IMR-90 (cell line): ENCODE data around the gene ZNF761.

Experiments used
- CHD1 ChIP-seq: IDR thresholded peaks from 2 replicates; pipeline ENCODE4 v1.6.1; 2012; ENCODE audit warnings: low read depth, low read length, improper control_type of control experiment
- CTCF ChIP-seq: conservative IDR thresholded peaks from 2 replicates; pipeline ENCODE4 v1.5.1; 2012; ENCODE audit warnings: mild to moderate bottlenecking, low read depth, low read length, improper control_type of control experiment
- NFE2L2 ChIP-seq: fragments of 150-350 bp; IDR thresholded peaks from 2 replicates; pipeline ENCODE4 v1.6.1; 2016; ENCODE audit warnings: low read depth, mild to moderate bottlenecking, low read length
- POLR2A ChIP-seq: IDR thresholded peaks from 2 replicates; pipeline ENCODE4 v1.6.1; 2012; ENCODE audit warnings: mild to moderate bottlenecking, low read depth, low read length
- RAD21 ChIP-seq: IDR thresholded peaks from 2 replicates; pipeline ENCODE4 v1.6.1; 2012; ENCODE audit warnings: low read length, improper control_type of control experiment
- RCOR1 ChIP-seq: IDR thresholded peaks from 2 replicates; pipeline ENCODE4 v1.6.1; 2012; ENCODE audit warnings: mild to moderate bottlenecking, low read length, improper control_type of control experiment; ENCODE audit not compliant: insufficient replicate concordance
- RFX5 ChIP-seq: IDR thresholded peaks from 2 replicates; pipeline ENCODE4 v1.8.0; 2012; ENCODE audit warnings: low read depth, mild to moderate bottlenecking, low read length, moderate library complexity
- SMC3 ChIP-seq: fragments of 150-350 bp; IDR thresholded peaks from 2 replicates; pipeline ENCODE4 v1.6.1; 2016; ENCODE audit warnings: low read depth, mild to moderate bottlenecking, antibody characterized with exemption, low read length, moderate library complexity
- USF2 ChIP-seq: fragments of 150-350 bp; IDR thresholded peaks from 2 replicates; pipeline ENCODE4 v1.6.1; 2017; ENCODE audit warnings: mild to moderate bottlenecking, antibody characterized with exemption, low read length, low read depth

GRCh38 chr19:53485046-53486004, 53.5 kb downstream of the ZNF761 start:
- no peak for TF ChIP-seq CTCF
- TF ChIP-seq RCOR1 = no peak
- no peak for TF ChIP-seq POLR2A
- no peak for TF ChIP-seq CHD1
- no peak for TF ChIP-seq RAD21
- TF ChIP-seq NFE2L2 = no peak
- TF ChIP-seq USF2 = no peak
- TF ChIP-seq SMC3 = no peak
- TF ChIP-seq RFX5 = no peak
